Heart left ventricle (tissue), 13 donors: Measurements from ENCODE around the gene CNTD1.

Source experiments
- CTCF ChIP-seq, 12 donors: fragments of 200-600 bp; sonication (generic) in 4 of 12; IDR thresholded peaks; one replicate each; pipeline versions ENCODE4 v1.5.0 to v1.8.0; 2018 to 2022; ENCODE audit warnings: antibody characterized with exemption in 12 of 12, mild to moderate bottlenecking in 5 of 12
- POLR2A ChIP-seq, 2 donors: fragments of 450-650 bp; IDR thresholded peaks; one replicate each; pipeline ENCODE4 v1.6.1; 2017; ENCODE audit warnings: antibody characterized with exemption in 2 of 2, mild to moderate bottlenecking in 2 of 2, moderate library complexity in 2 of 2
- donor health status: ischemic (EF 13 %, LVEDD 7.1; RV severe dilation, severe dysfunction).
- donor health status: DM: no; HTN: yes; CAD: no.
- donor health status: DM: no; HTN: no; CAD: no.
- donor health status: ischemic (EF 25% LVEDD 6.9; RV normal size, moderate dysfunction).
- donor health status: ischemic (EF 25% LVEDD 5.7; RV mildly dilated, moderate dysfunction).
- donor health status: ischemic (EF 35%, LVEDD 5.7; RV mildly dilated, moderate dysfunction).
- donor health status: nonischemic (EF 11% LVEDD 7.7; RV severe dilation, severe dysfunction).
- donor health status: DM: yes; HTN: yes; CAD: no.
- donor health status: PGD.
- donor health status: ischemic (EF 29% LVEDD 5.4; RV normal size, mild dysfunction).
- donor health status: nonischemic (EF 23%, LVEDD 6.1; RV moderate dilation, normal function).

GRCh38 chr17:42845556-42845917 is 46.9 kb downstream of the CNTD1 start:
- TF ChIP-seq CTCF (IDR thresholded peaks at IDR 0.05): no peak
- no peak for TF ChIP-seq POLR2A (IDR thresholded peaks at IDR 0.05)
